Erythroblast (primary cell): ENCODE results near the gene HOXB5.

Experiments used
- DNase-seq, 2 experiments: peaks; one replicate each; lab custom pipeline; 2025; lab: John Stamatoyannopoulos, UW
- GATA1 ChIP-seq: IDR thresholded peaks from 2 replicates; pipeline ENCODE4 v1.6.1; 2011; ENCODE audit warnings: low read depth, mild to moderate bottlenecking, control low read depth, low read length, moderate library complexity
- POLR2A ChIP-seq: IDR thresholded peaks from 2 replicates; pipeline ENCODE4 v1.6.1; 2011; ENCODE audit warnings: mild to moderate bottlenecking, low read length

Gene HOXB5

DNA sequence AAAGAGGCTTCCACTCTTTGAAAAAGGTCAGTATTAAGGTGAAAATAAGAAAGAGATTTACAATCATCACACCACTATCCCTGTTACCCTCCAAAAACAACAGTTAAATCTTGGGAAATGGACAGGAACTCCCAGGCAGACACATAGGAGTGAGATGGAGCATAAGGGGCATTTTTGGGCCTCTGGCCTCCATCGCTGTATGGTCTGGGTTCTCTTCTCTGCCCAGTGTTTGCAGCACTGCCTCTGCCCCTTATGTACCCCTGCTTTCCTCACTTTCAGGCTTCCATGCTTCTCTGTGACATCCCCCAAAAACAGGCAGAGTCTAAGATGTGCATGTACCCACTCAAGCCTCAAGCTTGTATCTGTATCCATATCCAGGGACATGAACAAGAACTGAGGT is 48.0 kb downstream of the HOXB5 start:
- peak; percentile 21 to 27 for DNase-seq

GRCh38 chr17:48545022-48545375 is 48.6 kb downstream of the HOXB5 start, which contains the start of gene HOXB2:
HOXB2 (minus strand) TSS chr17:48545109; CDS start chr17:48544911, 198 bp downstream.
- TF ChIP-seq POLR2A (peak; percentile 33), GATA1 (no peak)
- peak; percentile 61 to 65 for DNase-seq

More for the DNA sequence above, 48.0 kb downstream of the HOXB5 start:
- no peak for TF ChIP-seq GATA1
- no peak for TF ChIP-seq POLR2A

GRCh38 chr17:48544349-48545021 is 49.1 kb downstream of the HOXB5 start:
- no peak for TF ChIP-seq GATA1
- no peak for TF ChIP-seq POLR2A

GRCh38 chr17:48543854-48544348 is 49.7 kb downstream of the HOXB5 start:
- no peak for TF ChIP-seq POLR2A
- no peak for TF ChIP-seq GATA1
- peak in 1 of 2 experiments; percentile 69 for DNase-seq

More at GRCh38 chr17:48544349-48545021, 49.1 kb downstream of the HOXB5 start:
- peak; percentile 75 to 79 for DNase-seq

GRCh38 chr17:48543107-48543853 is 50.3 kb downstream of the HOXB5 start:
- DNase-seq: peak; percentile 76 to 86

GRCh38 chr17:48542698-48543106 is 50.9 kb downstream of the HOXB5 start:
- DNase-seq: no peak
- no peak for TF ChIP-seq GATA1
- no peak for TF ChIP-seq POLR2A

More at GRCh38 chr17:48543107-48543853, 50.3 kb downstream of the HOXB5 start:
- TF ChIP-seq POLR2A (peak; percentile 65), GATA1 (no peak)

DNA sequence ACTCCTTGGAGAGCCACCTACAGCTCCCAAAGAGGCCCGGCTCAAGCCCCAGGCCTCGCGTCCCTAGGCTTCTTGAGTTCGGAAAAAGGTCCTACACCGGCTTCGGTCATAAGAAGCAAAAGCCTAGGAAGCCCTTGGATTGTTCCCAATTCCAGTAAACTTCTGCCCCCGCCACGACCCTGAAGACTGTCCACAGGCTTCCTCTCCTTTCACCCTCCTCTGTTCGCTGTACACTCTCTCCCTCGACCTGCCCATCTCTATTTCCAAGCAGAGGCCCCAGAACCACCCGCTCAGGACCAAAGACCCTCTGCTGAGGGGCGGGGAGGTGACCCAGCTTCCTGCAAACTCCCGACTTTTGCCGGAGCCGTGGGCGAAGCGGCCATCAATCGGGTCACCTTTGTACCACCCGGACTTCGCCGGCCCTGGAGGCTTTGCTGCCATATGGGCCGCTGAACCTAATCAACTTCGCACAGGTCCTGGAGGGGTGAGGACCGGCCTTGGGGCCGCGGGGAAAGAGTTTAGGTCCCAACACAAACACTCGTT is 51.4 kb downstream of the HOXB5 start:
- TF ChIP-seq POLR2A (peak; percentile 3), GATA1 (no peak)
- peak; percentile 77 for DNase-seq

GRCh38 chr17:48541577-48542113 is 51.9 kb downstream of the HOXB5 start:
- TF ChIP-seq GATA1 (no peak), POLR2A (peak; percentile 56)
- peak; percentile 68 to 73 for DNase-seq
